GM23248 (cell line): ENCODE data around the gene CCDC70. TPM values are rescaled to one million over a fixed set of nuclear protein-coding genes. Genes with fewer than 3 reads are reported as not detected.
"Not testable (repeated sequence)": the region's sequence is repeated elsewhere in the genome, so short reads cannot be mapped to it uniquely, and the experiment has no call there.

Experiments
- DNase-seq: peaks from one replicate; pipeline ENCODE4 v3.0.0-alpha.2; 2015
- H2AFZ ChIP-seq: fragments of 200-600 bp; sonication (generic); 2 replicates; pipeline ENCODE4 v1.6.1; 2016; ENCODE audit warnings: antibody characterized with exemption
- H3F3A ChIP-seq: fragments of 200-600 bp; sonication (generic); 2 replicates; pipeline ENCODE4 v1.6.1; 2016; ENCODE audit warnings: mild to moderate bottlenecking, antibody characterized with exemption, mixed run types; ENCODE audit not compliant: insufficient read depth
- H3K27ac ChIP-seq: fragments of 200-600 bp; sonication (generic); 2 replicates; pipeline ENCODE4 v1.5.1; 2016; ENCODE audit warnings: mild to moderate bottlenecking
- H3K27me3 ChIP-seq: fragments of 200-600 bp; sonication (generic); replicated peaks from 2 replicates; pipeline ENCODE4 v1.6.1; 2016; ENCODE audit warnings: mild to moderate bottlenecking; ENCODE audit not compliant: insufficient read depth
- H3K36me3 ChIP-seq: fragments of 200-600 bp; sonication (generic); 2 replicates; pipeline ENCODE4 v1.6.1; 2016; ENCODE audit warnings: low read depth, mild to moderate bottlenecking
- H3K4me1 ChIP-seq: fragments of 200-600 bp; sonication (generic); 2 replicates; pipeline ENCODE4 v1.6.1; 2016; ENCODE audit warnings: mild to moderate bottlenecking; ENCODE audit not compliant: insufficient read depth
- H3K4me2 ChIP-seq: fragments of 200-600 bp; sonication (generic); one replicate; pipeline ENCODE4 v1.6.1; 2016; ENCODE audit warnings: mild to moderate bottlenecking; ENCODE audit not compliant: unreplicated experiment
- H3K4me3 ChIP-seq: fragments of 200-600 bp; sonication (generic); 2 replicates; pipeline ENCODE4 v1.5.1; 2016; ENCODE audit warnings: mild to moderate bottlenecking
- H3K79me2 ChIP-seq: fragments of 200-600 bp; sonication (generic); 2 replicates; pipeline ENCODE4 v1.6.1; 2016; ENCODE audit warnings: mild to moderate bottlenecking; ENCODE audit not compliant: insufficient read depth
- H3K9ac ChIP-seq: fragments of 200-600 bp; sonication (generic); 2 replicates; pipeline ENCODE4 v1.6.1; 2016; ENCODE audit warnings: mild to moderate bottlenecking
- H3K9me2 ChIP-seq: fragments of 200-600 bp; sonication (generic); 2 replicates; pipeline ENCODE4 v1.6.1; 2016; ENCODE audit warnings: mixed run types, mild to moderate bottlenecking, moderate library complexity; ENCODE audit not compliant: insufficient read depth
- H3K9me3 ChIP-seq: fragments of 200-600 bp; sonication (generic); one replicate; pipeline ENCODE4 v1.6.1; 2017; ENCODE audit warnings: low read depth
- H4K20me1 ChIP-seq: fragments of 200-600 bp; sonication (generic); 2 replicates; pipeline ENCODE4 v1.6.0; 2016; ENCODE audit not compliant: insufficient read depth
- EZH2 ChIP-seq: fragments of 200-600 bp; sonication (generic); IDR thresholded peaks from 2 replicates; pipeline ENCODE4 v1.6.1; 2018; ENCODE audit warnings: antibody characterized with exemption, mild to moderate bottlenecking; ENCODE audit not compliant: insufficient read depth, poor library complexity, severe bottlenecking
- EZH2phosphoT487 ChIP-seq: fragments of 200-600 bp; sonication (generic); IDR thresholded peaks from 2 replicates; pipeline ENCODE4 v1.6.1; 2018; ENCODE audit warnings: antibody characterized with exemption, moderate library complexity, mild to moderate bottlenecking, low read depth; ENCODE audit not compliant: insufficient read depth
- WGBS, 2 experiments: methylation state at CpG; one replicate each; pipeline ENCODE4 v1.1.6; 2015 to 2017; ENCODE audit warnings: low lambda C conversion rate in 2 of 2, low coverage in 1 of 2; ENCODE audit errors: missing lambda C conversion rate in 2 of 2; 5-methylcytosine and 5-hydroxymethylcytosine counted together
- in situ Hi-C: fragments of 300-500 bp; cut with MboI; formaldehyde crosslinking; loops from 2 replicates; pipeline ENCODE4 v1.15.0; 2020
- polyA plus RNA-seq: library from polyadenylated mRNA; unstranded; fragments of >200 nt; fragmentation: Nextera tagmentation; extraction: Ambion mirVana; gene quantifications from 2 replicates; pipeline ENCODE4 v1.2.1, GENCODE V29; 2016
- total RNA-seq: library from RNA; depleted of rRNA; stranded (reverse); fragments of >200 nt; shearing (Covaris generic); gene quantifications from 2 replicates; pipeline ENCODE4 v1.2.3, GENCODE V29; 2014

Gene CCDC70
- total and polyA plus RNA-seq, 2 experiments from 2014 or later: not detected

GRCh38 chr13:51902776-51903175 is 41.0 kb downstream of the CCDC70 start:
- Histone ChIP-seq H3K27ac (no peak overlapping the region), H3K4me1 (no peaks in the 10 kb centered on the region), H3K27me3 (peaks cover 23% of the 10 kb centered on the region), H3K4me3 (no peak overlapping the region), H3K4me2 (no peak overlapping the region), H3K9me3 (no peaks in the 10 kb centered on the region), H3K36me3 (no peaks in the 10 kb centered on the region), H3K9ac (no peak overlapping the region), H2AFZ (no peak overlapping the region), H3F3A (no peaks in the 10 kb centered on the region), H3K79me2 (no peaks in the 10 kb centered on the region), H4K20me1 (no peaks in the 10 kb centered on the region), H3K9me2 (no peaks in the 10 kb centered on the region)
- DNase-seq: no peak
- WGBS, 2 experiments: 58 to 65% methylated on average over 4 of the region's 4 CpGs
- TF ChIP-seq EZH2 (no peak), EZH2phosphoT487 (no peak)
- in situ Hi-C loops: no loop called here

GRCh38 chr13:51905787-51906186 is 44.0 kb downstream of the CCDC70 start:
- Histone ChIP-seq H4K20me1 (no peaks in the 10 kb centered on the region), H3K79me2 (no peaks in the 10 kb centered on the region), H3K27ac (no peak overlapping the region), H3K9me2 (no peaks in the 10 kb centered on the region), H3F3A (no peaks in the 10 kb centered on the region), H3K4me3 (no peak overlapping the region), H3K9ac (no peak overlapping the region), H3K4me2 (no peak overlapping the region), H2AFZ (no peak overlapping the region), H3K9me3 (no peaks in the 10 kb centered on the region), H3K27me3 (peaks cover 18% of the 10 kb centered on the region), H3K36me3 (no peaks in the 10 kb centered on the region), H3K4me1 (no peaks in the 10 kb centered on the region)
- TF ChIP-seq EZH2phosphoT487: no peak
- no peak for TF ChIP-seq EZH2
- in situ Hi-C loops: no loop called here
- WGBS, 2 experiments: 68 to 73% methylated on average over 6 of the region's 6 CpGs
- no peak for DNase-seq

GRCh38 chr13:51906581-51906980 is 44.8 kb downstream of the CCDC70 start:
- H3K9me2 ChIP-seq: no peaks in the 10 kb centered on the region
- H4K20me1 ChIP-seq: no peaks in the 10 kb centered on the region
- H3K4me2 ChIP-seq: no peak overlapping the region
- H2AFZ ChIP-seq: no peak overlapping the region
- no peak overlapping the region for H3K4me3 ChIP-seq
- H3K4me1 ChIP-seq: no peaks in the 10 kb centered on the region
- H3K9ac ChIP-seq: no peak overlapping the region
- H3F3A ChIP-seq: no peaks in the 10 kb centered on the region
- peaks cover 15% of the 10 kb centered on the region for H3K27me3 ChIP-seq
- H3K27ac ChIP-seq: no peak overlapping the region
- 35 to 38% methylated on average over 3 of the region's 3 CpGs for WGBS, 2 experiments
- H3K36me3 ChIP-seq: no peaks in the 10 kb centered on the region
- H3K79me2 ChIP-seq: no peaks in the 10 kb centered on the region
- in situ Hi-C loops: no loop called here
- DNase-seq: no peak
- TF ChIP-seq EZH2phosphoT487 (no peak), EZH2 (no peak)
- no peaks in the 10 kb centered on the region for H3K9me3 ChIP-seq

GRCh38 chr13:51907040-51907732 is 45.4 kb downstream of the CCDC70 start:
- WGBS, 2 experiments: 39 to 45% methylated on average over 8 of the region's 8 CpGs
- Histone ChIP-seq H2AFZ (no peak overlapping the region), H3K9ac (no peak overlapping the region), H3K27ac (no peak overlapping the region), H3K4me1 (no peaks in the 10 kb centered on the region), H3K4me3 (no peak overlapping the region), H3K27me3 (peaks cover 15% of the 10 kb centered on the region), H3K79me2 (no peaks in the 10 kb centered on the region), H3K4me2 (no peak overlapping the region), H3K9me2 (no peaks in the 10 kb centered on the region), H4K20me1 (no peaks in the 10 kb centered on the region), H3K9me3 (no peaks in the 10 kb centered on the region), H3K36me3 (no peaks in the 10 kb centered on the region), H3F3A (no peaks in the 10 kb centered on the region)
- in situ Hi-C loops: no loop called here
- TF ChIP-seq EZH2phosphoT487: no peak
- TF ChIP-seq EZH2: no peak
- DNase-seq: no peak

- WGBS, 2 experiments: 53 to 61% methylated on average over 5 of the region's 5 CpGs
- H3K27me3 ChIP-seq: peaks cover 24% of the 10 kb centered on the region
- H3K4me1 ChIP-seq, H3K9me2 ChIP-seq, H3K27ac ChIP-seq, H3K9me3 ChIP-seq, H3K4me3 ChIP-seq, H3K4me2 ChIP-seq, H3K79me2 ChIP-seq, H3K9ac ChIP-seq, DNase-seq, H4K20me1 ChIP-seq, H3K36me3 ChIP-seq, in situ Hi-C loops, H2AFZ ChIP-seq, H3F3A ChIP-seq: not testable (repeated sequence)
These were observed 47.5 kb downstream of the CCDC70 start for GRCh38 chr13:51909265-51909664.
